GM19193 (cell line): Measurements from ENCODE around the gene BID.

Experiments used
- POLR2A ChIP-seq: IDR thresholded peaks from 4 replicates; pipeline ENCODE4 v1.6.1; 2011; ENCODE audit not compliant: insufficient read depth, insufficient read length; ENCODE audit errors: extremely low read depth

The BID gene

DNA sequence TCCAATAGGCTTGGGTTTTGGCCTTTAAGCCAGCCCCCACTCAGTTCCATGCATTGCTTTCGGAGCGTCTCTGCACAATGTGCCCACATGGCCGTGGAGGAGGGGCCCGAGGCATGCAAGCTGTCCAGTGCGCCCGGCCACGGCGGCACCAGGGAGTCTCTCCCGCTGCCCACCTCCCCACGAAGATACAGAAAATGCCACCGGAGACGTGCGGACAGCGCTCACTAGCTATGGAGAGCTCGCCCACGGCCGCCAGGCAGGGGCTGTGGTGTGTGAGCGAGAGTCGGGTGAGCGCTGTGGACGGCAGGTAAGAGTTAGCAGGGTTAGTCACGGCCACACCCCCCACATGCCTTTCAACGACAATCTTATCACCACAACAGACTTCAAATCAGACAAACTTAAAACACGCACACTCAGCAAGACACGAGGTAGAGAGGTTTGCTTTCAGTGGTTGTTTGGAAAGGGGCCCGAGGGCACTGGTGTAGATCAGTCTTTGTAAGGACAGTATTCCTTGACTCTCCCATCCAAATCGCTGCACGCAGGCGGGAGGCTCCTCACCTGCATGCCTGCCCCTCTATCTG lies 18.7 kb upstream of the BID start:
- TF ChIP-seq POLR2A: no peak

DNA sequence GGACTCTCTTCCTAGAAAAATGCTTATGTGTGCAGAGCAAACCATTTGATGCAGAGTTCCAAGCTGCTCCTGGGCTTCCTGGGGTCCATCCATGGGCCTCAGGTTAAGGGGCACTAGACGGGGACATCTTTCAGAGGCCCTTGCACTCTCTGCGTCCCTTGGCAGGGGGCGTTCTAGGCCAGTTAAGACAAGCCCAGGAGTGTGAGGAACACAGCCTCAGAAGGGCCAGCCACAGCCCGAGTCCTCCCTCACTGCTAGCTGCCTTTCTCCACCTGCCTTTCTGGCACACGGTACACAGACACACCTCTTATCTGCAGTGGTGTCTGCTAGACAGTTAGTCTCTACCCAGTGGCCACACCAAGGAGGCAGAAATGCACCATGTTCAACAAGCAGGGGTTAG lies 18.0 kb upstream of the BID start:
- no peak for TF ChIP-seq POLR2A

DNA sequence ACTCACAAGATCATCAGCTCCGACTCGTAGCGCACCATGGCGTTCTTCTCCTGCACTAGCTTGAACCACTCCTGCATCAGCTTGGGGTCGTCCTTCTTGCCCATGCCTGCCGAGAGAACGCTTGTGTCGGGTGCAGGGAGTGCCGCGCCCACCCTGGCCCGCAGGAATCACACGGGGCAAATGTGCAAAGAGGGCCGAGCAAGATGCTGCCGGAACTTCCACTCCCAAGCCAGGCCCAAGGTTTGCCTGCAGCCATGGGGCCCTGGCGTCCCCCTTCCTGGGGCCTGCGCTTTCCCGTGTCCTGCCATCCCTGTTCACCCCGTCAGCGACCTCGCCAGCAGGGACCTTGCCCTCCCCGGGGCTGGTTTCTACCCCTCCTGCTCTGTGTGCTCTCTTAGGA lies 16.9 kb upstream of the BID start:
- no peak for TF ChIP-seq POLR2A

DNA sequence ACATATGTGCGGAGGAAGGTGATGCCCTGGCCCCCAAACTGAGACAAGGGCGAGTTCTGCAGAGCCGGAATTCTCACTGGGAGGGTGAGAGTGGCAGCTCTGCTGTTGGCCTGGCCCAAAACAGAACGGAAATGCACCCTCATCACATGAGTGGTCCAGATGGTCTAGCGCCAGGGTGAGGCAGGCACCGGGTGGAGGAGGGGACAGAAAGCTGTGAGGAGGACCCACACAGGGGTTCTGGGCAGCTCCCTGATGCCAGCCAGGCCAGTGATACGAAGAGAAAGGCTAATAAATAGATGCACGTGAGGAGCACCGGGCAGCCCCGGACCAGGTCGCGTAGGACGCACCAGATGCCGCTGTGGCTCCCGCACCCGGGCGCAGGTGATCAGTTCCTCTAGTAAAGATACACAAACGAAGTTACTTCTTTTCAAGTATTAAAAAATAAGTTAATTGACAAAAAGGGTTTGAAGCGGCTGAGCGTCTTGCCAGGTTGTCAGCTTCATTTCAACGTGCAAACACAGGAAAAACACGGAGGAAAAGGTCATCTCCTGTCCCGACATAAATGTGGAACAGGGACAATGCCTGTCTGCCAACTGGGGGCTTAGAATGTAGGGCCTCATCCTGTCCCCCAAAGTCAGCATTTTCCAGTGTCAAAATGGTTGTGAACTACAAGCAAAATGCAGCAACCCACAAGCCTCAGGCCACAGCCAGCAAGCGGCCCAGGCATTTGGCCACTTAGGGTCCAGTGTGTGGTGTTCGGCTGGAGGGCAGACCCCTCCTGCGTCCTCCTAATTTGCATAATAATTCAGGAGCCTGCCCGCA lies 15.3 kb upstream of the BID start:
- TF ChIP-seq POLR2A: no peak

DNA sequence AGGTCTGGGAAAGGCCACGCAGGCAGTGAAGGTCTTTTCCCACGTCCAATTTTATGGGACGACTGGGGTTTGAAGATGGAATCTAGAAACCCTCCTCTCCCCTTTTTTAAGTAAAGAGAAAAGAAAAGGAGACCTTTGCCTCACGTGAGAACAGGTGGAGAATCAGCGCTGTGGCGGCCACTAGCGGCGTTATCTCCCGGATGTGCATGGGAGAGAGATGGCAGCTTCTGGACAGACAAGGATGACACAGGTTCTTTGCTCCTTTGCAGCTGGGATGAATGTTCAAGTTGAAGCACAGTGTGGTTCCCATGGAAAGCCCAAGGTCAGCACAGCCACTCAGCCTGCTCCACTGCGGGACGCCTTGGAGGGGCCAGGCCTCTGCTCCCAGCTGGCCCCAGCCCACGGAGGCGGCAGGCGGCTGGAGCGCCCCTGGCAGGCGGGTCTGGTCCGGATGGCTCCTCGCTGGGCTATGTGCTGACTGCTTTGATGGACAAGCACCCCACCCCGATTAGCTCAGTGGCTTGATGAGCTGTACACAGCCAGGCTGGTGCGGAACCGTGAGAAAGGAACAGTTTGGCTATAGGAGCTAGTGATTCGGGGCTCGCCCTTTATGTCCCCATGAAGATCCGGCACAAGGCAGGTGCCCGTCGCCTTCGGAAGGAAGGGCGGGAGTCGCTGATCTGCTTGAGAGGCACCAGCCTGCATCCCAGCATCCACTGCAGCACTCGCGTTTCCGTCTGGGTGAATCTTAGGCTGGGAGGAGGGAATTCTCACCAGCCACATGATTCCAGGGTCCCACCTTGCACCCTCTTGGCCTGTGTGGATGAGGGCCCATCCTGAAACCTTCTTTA lies 14.5 kb upstream of the BID start:
- no peak for TF ChIP-seq POLR2A

DNA sequence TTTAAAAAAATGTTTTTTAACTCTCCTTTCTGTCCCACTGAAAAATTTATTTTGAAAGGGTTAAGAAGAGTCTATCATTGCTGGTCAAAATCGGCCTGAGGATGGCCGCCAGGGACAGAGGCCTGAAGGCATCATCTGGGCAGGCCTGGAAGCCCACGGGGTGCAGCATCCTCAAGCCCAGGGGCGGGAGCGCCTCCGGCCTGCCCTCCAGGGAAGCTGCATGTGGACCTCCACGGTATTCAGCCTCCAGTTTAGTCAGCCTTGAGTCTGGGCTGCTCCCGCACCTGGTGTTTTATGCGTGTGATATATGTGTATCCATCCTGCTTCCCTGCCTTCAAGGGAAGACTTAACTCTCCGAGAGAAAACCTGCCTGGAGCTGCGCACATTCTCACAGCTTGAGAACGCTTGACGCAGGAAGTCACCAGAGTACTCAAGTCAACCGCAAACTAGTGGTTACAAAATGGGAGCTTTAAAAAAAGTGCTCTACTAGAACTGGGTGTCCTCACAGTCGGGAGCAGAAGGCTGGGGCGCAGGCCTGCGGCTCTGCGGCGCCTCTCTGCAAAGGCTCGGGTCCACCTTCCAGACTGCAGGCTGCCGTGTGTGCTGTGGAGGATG lies 13.6 kb upstream of the BID start:
- no peak for TF ChIP-seq POLR2A

DNA sequence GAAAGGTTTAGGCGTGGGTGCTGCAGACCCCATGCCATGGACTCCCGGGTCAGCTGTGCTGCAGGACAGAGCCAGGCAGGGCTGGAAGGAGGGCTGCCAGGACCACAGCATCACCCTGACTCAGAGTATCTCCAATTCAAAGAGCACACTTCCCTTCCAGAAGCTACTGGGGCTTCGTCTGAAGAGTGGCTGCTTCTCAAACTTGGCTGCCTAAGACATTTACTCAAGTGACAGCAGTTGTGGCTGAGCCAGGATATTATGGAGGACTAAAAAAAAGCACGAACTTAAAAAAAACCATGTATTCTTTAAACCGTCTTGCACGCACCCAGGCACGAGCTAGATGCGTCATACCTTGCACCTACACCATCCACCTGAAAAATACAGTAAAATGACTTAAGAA lies 13.0 kb upstream of the BID start:
- TF ChIP-seq POLR2A: no peak

DNA sequence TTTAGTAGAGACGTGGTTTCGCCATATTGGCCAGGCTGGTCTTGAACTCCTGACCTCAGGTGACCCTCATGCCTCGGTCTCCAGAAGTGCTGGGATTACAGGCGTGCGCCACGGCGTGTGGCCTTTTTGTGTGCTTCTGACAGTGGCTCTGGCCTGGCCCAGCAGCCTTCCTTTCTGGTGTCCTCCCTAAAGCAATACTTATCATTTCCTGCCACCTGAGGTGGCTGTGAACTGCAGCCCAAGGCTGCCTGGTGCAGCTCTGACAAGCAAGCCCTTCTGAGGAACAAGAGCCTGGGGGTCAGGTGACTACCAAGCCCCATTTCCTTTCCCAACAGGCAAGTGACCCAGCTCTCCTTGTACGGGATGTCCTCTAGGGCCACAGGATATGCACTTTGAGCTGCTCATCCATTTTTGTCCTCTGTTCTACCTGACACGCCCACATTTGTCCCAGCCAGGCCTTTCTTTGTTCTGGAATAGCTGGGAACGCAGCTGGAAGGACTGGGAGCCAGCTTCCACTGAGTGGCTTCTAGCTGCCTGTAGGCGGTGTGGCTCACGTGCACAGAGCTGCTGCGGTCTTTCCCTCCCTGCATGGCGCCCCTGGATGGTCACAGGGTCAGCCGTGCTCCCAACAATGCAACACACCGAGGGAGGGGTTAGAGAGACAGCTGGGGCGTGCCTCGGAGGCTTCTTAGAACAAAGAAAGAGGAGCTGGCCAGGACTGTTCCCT lies 12.3 kb upstream of the BID start:
- TF ChIP-seq POLR2A: no peak

DNA sequence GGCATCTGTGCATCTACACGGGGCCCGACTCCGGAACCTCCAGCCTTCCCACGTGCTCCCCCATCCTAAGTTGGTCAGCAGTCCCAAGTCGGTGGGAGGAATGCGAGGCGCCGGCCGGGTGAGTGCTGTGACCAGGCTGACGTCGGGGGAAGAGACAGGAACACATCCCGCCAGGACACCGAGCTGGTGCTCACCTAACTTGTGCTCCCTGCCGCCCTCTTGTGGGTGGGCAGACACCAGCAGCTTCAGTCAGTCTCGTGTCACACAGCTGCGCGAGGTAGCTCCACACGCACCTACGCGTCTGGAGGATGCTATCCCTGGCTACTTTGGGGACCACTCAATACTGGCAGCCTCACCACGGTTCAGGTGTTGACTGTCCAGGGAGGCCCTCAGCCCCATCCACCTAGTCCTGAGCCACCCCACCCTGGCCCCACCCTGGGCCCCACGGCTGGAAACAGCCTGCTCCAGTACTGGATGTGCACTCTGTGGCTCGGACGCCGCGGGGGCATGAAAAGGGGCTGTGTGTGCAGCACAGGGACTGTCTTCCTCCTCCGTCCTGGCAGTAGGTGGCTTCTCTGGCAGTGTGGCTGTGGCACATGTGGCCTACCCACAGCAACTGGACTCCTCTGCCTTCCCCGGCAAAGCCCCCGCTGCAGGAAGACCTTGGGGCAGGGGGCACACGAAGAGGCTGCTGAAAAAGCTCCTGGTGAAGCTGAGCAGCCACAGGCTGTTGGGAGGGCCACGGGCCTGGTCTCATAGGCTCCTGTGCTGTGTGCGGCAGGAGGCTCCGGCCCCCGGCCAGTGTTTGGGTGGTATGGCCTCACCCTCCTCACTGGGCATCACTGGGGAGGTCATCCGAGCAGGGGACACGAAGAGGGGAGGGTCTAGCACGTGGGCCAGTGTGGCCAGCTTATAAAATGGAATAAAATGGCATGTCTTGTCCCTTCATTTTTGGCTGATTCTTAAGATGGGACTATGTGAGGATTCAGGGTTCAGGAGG lies 11.2 kb upstream of the BID start:
- no peak for TF ChIP-seq POLR2A

DNA sequence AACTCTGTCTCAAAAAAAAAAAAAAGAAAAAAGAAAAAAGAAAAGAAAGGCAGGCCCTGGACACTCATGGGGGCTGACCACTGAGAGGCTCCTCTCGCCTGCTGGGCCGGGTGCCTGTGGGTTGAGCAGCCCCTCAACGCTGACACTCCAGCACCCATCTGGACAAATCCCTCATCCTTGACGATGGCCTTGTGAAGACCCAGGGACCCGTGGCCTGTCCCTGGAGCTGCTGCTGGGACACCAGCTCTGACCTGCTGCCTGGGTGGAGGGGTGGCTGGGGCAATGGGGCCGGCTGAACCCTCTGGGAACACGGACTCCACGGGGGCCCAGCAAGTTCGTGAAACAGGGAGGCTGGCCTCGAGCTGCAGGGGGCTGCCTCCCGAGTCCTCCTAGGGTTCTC lies 10.5 kb upstream of the BID start:
- no peak for TF ChIP-seq POLR2A

DNA sequence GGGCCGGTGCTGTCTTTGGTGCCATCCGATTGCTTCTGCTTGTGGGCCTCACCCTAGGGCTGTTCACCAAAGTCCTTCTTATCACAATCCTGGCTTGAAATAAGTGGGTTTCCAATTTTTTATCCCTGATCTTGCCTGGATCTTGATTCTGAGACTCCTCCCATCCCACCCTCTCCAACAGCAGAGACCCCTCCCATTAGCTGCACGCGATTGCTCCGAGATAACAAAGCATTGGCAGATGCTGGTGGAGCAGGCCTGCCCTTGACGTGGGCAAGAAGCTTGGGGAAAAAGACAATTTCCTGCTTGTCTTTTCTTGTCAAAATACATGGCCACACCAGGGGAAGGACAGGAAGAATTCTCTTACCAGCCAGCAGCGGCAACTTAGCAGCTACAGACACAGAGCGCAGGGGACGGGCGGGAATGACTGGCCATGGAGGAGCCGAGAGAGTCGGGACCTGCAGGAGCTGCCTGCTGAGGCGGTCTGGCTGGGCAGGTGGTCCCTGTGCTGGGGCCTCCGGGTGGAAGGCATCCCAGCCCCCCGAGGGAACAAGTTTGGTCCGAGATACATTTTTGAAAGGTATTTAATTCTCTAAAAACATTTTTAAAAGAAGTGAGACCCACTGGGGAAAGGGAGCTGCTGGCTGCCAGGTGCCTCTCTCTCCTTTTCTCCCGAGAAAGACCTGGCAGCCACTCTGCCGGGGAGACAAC lies 9.7 kb upstream of the BID start:
- TF ChIP-seq POLR2A: no peak

DNA sequence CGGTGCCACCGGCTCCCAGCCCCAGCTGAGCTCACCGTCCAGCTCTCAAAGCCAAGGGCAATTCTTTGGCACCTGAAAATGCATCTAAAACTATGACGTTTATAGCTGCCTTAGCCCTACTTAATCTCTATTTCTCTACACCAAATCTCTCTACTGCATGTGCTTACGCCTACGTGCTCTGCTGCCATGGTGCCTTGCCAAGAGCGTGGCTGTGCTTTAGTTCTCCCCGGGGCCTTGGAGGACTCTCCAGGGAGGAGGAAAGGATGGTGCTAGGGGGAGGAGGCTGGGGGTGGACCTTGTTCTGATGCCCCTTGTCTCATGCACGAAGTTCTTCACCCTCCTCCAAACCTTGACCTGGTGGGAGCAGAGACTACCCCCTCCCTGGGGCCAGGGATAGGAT lies 9.0 kb upstream of the BID start:
- no peak for TF ChIP-seq POLR2A

DNA sequence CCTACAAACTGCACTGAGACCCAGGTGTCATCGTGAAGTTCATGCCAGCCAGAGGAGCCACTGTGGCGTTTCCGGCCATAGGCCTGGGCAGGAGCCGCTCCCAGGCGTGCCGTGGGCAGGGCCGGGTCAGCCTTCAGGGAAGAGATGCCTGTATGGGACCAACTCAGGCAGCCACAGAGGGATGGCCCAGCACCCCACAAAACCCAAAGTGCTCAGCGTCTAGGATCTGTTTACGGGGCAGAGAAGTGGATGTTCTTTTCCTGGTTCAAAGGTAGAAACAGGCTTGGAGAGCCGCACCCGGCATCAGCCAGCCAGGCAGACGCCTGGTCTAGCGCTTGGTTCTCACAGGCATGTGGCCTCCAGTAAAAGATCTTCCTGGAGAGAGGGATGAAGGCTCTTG lies 8.4 kb upstream of the BID start:
- TF ChIP-seq POLR2A: no peak

DNA sequence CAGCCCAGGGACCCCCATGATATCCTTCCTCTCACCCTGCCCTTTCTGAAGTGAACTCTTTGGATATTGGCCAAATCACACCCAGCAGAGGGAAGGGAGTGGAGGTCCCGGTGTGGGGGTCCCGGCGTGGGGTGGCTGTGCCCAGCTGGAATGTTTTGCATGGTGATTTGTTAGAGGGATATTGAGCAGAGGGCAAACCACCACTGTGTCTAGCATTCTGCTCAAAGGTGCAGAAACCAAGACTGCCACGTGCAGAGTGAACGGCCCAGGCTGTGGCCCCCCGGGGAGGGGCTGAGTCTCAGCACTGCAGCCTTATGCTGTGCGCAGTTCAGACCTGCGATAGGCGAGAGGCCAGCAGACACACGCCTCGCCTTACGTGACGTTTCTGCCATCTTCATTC lies 7.9 kb upstream of the BID start:
- TF ChIP-seq POLR2A: no peak
